Nephron progenitor cell (in vitro differentiated cells): ENCODE data around the gene FGGY.

Experiments used
- DNase-seq: peaks from one replicate; pipeline ENCODE4 v3.0.0; 2021
- H3K27ac Mint-ChIP-seq: 2 replicates; pipeline ENCODE4 v1.8.0; 2021; ENCODE audit warnings: mild to moderate bottlenecking, moderate library complexity, mixed read lengths
- H3K27me3 Mint-ChIP-seq: 2 replicates; pipeline ENCODE4 v1.8.0; 2021; ENCODE audit warnings: mild to moderate bottlenecking, low read depth, mixed read lengths; ENCODE audit not compliant: poor library complexity
- H3K36me3 Mint-ChIP-seq: 2 replicates; pipeline ENCODE4 v1.8.0; 2021; ENCODE audit warnings: low read depth, mixed read lengths
- H3K4me1 Mint-ChIP-seq: 2 replicates; pipeline ENCODE4 v1.8.0; 2021; ENCODE audit warnings: mixed read lengths
- H3K4me3 Mint-ChIP-seq: 2 replicates; pipeline ENCODE4 v1.8.0; 2021; ENCODE audit warnings: mild to moderate bottlenecking, moderate library complexity, mixed read lengths
- H3K9me3 Mint-ChIP-seq: 2 replicates; pipeline ENCODE4 v1.8.0; 2021; ENCODE audit warnings: mild to moderate bottlenecking, moderate library complexity, mixed read lengths
- CTCF ChIP-seq: fragments of 200-600 bp; sonication (generic); IDR thresholded peaks from 2 replicates; pipeline ENCODE4 v1.5.0; 2021; ENCODE audit warnings: antibody characterized with exemption

FGGY gene

GRCh38 chr1:59499273-59499942, 202.5 kb downstream of the FGGY start:
- no peak for TF ChIP-seq CTCF
- no peaks in the 10 kb centered on the region for H3K27me3 Mint-ChIP-seq
- peaks cover 37% of the 10 kb centered on the region for H3K4me1 Mint-ChIP-seq
- H3K36me3 Mint-ChIP-seq: peaks cover 10% of the 10 kb centered on the region
- no peak overlapping the region for H3K27ac Mint-ChIP-seq
- no peak overlapping the region for H3K4me3 Mint-ChIP-seq
- DNase-seq: no peak
- H3K9me3 Mint-ChIP-seq: peaks cover 14% of the 10 kb centered on the region

- Mint-ChIP-seq H3K27ac (no peak overlapping the region), H3K36me3 (peaks cover 10% of the 10 kb centered on the region), H3K9me3 (peaks cover 12% of the 10 kb centered on the region), H3K4me1 (peaks cover 37% of the 10 kb centered on the region), H3K4me3 (no peak overlapping the region), H3K27me3 (no peaks in the 10 kb centered on the region)
- no peak for DNase-seq
- no peak for TF ChIP-seq CTCF
Measured at GRCh38 chr1:59499943-59500569, 203.2 kb downstream of the FGGY start.

GRCh38 chr1:59500950-59501742, 204.3 kb downstream of the FGGY start:
- TF ChIP-seq CTCF: no peak
- H3K4me3 Mint-ChIP-seq: no peak overlapping the region
- H3K4me1 Mint-ChIP-seq: peaks cover 45% of the 10 kb centered on the region

GRCh38 chr1:59502009-59502691, 205.3 kb downstream of the FGGY start:
- H3K4me1 Mint-ChIP-seq: peaks cover 55% of the 10 kb centered on the region
- TF ChIP-seq CTCF: no peak
- DNase-seq: no peak
- H3K4me3 Mint-ChIP-seq: no peak overlapping the region
- no peak overlapping the region for H3K27ac Mint-ChIP-seq
- no peaks in the 10 kb centered on the region for H3K36me3 Mint-ChIP-seq
- no peaks in the 10 kb centered on the region for H3K27me3 Mint-ChIP-seq
- H3K9me3 Mint-ChIP-seq: no peaks in the 10 kb centered on the region

More at GRCh38 chr1:59500950-59501742, 204.3 kb downstream of the FGGY start:
- Mint-ChIP-seq H3K27me3 (no peaks in the 10 kb centered on the region), H3K9me3 (peaks cover 2% of the 10 kb centered on the region), H3K36me3 (peaks cover 2% of the 10 kb centered on the region), H3K27ac (no peak overlapping the region)
- DNase-seq: no peak

GRCh38 chr1:59504276-59504675, 207.4 kb downstream of the FGGY start:
- H3K27ac Mint-ChIP-seq: no peak overlapping the region

More at GRCh38 chr1:59504276-59504675, 207.4 kb downstream of the FGGY start:
- H3K27me3 Mint-ChIP-seq: peaks cover 2% of the 10 kb centered on the region
- H3K4me3 Mint-ChIP-seq: no peak overlapping the region
- TF ChIP-seq CTCF: no peak
- DNase-seq: no peak
- no peaks in the 10 kb centered on the region for H3K9me3 Mint-ChIP-seq
- H3K4me1 Mint-ChIP-seq: peaks cover 65% of the 10 kb centered on the region
- peaks cover 5% of the 10 kb centered on the region for H3K36me3 Mint-ChIP-seq
